GM18868 (cell line): ENCODE data around the gene TBX15.
A peak's percentile ranks its signal among the peaks of the same experiment; 100 is the strongest.
"Not testable (repeated sequence)": the region's sequence is repeated elsewhere in the genome, so short reads cannot be mapped to it uniquely, and the experiment has no call there.

Source experiments
- ATAC-seq: cut with Tn5 transposase; IDR thresholded peaks from one replicate; pipeline ENCODE4 v1.9.1; 2021; ENCODE audit warnings: mild to moderate bottlenecking, moderate library complexity; ENCODE audit not compliant: unreplicated experiment

The TBX15 gene

DNA sequence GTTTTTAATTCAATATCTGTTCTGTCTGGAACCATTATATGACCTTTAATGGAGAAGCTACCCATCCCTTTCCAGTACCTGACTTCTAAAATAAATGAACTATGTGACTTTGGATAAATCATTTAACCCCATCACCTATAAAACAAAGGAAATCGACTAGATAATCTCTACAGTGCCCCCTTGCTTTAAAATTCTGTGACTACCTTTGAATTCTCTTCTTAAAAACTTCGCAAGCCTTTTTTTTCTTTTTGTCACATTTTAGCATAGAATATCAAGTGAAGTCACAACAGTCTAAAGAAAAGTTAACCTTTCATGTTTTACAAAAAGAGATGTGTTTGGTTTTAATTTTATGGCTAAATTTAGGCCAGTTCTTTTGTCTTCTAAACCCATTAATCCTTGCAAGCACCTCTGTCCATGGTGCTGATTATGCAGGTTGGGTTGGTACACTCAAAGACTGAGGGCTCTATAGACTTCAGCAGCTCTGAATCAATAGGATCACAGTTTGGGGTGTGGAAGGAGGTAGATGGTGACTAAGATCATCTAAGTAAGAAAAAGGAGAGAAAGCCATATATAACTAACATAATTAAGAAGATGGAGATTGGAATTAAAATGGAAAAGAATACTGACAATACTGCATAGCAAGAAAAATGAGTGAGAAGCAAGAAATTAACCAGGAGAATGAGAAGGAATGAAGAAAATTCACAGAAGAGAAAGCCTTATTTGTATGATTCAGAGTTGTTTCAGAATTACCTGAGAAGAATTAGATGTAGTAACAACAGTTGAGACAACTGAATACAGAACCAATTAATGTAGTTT lies 59.2 kb downstream of the TBX15 start:
- ATAC-seq, result no peak

DNA sequence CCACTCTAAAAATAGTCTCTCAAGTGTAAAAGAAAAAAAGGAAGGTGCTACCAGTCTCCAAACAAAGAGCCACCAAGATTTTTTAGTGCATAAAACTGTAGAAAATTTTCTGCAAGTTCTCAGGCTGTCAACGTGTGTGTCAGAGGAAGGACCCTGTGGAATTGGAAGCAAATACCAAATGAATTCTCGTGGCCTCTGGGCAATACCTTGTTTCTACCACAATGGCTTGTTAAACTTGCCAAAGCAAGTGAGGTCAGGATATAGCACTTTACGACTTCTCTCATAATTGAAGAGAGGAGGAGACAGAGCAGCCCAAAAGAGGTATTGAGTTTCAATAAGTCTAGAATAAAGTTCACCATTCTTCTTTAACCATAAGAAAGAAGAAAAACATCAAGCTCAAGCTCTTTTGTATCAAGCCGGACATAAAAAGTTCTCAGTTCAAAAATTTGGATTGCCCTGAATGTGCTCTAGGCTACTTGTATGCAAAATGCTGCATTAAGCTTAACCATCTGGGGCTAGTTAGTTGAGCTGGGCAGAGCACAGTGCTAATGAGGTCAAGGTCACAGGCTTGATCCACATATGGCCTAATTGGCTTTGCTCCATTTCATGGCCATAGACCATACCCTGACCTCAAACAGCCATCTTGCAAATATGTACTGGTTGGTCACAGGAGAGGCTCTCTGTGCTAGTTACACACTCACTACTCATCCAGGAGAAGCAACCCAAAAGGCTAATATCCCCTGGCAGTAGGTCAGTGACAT lies 60.5 kb downstream of the TBX15 start:
- no peak for ATAC-seq

DNA sequence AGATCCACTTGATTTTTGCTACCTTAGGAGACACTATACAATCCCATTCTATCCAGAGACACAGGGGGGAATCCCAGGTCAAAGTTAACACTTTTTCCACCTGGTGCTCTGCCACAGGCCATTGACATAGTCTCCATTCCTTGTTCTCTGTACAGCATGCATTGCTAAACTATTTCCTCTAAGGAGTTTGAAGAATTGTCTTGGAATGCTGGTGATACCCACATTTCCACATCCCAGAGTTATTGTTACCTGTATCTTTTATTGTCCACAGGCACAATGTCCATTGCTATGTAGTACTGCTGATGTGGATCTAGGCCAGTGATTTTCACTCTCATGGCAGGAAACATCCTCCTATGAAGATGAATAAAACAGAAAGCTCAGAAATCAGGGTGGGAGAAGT lies 61.9 kb downstream of the TBX15 start:
- no peak for ATAC-seq

DNA sequence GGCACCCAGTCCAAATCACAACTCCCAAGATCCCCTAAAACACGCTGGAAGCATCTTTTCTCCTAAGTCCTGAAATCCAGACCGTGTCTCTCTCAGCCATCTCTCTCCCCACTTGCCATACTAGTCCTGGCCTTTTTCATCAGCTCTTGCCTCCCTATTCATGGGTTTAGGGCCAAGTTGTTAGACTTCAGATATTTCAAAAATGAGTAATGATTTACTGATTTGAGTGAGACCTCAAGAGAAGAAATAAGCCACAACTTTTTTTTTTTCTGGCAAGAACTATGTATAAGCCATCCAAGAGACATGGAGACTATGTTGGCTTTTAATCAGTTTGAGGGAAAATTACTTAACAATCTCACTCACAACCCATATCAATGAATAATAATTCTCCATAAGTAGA lies 62.5 kb downstream of the TBX15 start:
- no peak for ATAC-seq

DNA sequence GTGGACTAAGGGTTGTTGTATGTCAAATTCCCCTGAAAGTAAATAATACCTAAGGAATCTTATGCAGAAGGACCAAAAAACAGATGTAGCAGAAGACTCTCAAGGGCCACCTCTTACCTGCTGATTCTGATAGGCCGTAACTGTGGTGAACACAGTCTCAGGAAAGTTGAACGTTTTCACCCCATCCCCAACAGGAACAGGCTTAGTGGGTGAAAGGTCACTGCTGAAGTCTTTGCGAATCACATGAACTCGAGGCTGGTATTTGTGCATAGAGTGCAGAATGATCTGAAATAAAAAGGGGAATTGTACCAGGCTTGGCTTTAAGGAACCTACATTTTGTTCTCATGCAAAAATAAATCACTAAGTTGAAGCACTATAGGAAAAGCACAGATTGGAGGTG lies 64.8 kb downstream of the TBX15 start:
- ATAC-seq, result no peak

DNA sequence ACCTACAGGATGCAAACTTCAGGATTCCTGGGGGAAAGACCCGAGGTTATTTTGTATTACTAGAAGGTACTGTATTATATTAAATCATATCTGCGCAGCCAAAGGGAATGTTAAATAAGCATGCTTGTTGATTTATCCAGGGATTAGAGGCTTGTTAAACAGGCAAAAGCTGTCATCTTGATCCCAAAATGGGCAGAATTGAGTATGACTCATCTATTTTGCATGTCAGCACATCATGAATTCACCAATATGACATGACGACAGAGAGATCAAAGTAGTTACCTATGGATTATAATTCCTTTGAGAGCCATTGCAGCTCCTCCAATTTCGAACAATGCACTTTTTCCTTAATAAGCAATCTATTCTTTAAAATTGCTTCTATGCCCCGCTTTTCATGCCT lies 66.1 kb downstream of the TBX15 start:
- no peak for ATAC-seq

DNA sequence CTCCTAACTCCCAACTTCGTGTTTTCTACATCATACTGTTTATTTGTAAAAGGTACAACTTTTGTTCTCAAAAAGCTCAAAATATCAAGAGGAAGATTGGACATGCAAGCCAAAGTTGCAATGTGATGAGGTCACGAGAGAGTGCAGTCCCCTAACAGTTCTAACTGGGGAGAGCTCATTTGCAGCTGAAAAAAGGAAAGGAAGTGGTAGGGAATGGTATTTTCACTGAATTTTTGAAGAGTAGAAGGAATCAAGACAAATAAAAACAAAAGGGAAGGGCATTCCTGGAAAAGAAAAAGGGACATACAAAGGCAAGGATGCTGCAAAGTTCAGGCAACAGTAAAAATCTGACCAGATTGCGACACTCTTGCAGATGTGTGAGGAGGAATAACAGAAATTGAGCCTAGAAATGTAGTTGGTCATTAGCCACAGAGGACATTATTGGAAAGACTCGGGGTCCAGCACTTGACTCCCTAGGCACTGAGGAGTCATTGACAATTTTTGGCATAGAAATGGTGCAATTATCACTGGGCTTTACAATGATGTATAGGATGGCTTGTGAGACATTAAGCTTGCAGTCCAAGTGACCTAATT lies 67.9 kb downstream of the TBX15 start:
- ATAC-seq, result no peak

DNA sequence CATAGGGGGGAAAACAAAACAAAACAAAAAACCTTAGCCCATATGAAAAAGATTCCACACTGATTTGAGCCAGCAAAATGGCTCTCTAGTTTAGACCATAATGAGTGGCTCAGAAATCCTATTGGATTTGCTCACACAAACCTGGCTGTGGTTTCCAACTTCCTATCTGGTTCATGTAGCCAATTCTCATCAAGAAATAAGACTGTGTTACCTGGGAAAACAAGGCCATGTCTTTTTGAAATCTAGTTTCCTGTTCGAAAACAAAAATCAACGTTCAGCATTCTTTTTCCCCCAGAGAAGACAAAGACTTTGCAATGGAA lies 69.2 kb downstream of the TBX15 start:
- ATAC-seq, result no peak

DNA sequence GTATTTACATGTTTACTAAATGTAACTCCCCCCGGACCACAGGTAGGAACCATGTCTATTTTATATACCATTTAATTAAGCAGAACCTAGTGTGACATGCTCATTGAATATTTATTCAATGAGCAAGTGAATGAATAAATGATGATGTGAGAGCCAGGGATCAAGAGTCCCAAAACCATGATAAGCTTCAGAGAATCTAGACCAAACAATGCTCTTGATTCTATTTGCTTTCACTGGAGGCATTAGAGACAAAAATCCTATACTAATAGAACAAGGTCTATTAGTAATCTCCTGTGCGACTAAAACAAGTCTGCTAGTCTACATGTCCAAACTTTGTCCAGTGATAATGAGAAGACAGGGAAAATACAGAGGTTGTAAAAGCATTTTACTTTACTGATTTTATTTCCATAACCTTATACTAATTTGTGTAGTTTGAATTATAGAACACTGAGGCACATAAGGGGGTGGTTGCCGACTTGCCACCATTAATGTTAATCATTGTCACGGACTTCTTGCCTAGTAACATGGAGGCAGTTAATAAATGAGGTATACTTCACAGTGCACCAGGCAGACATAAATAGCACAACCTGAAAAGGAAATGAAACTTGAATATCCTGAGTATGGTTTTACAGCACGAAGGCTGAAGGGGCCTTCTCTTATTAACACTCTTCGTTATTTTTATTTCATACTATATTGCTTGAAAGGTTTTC lies 69.8 kb downstream of the TBX15 start:
- peak; percentile 68 for ATAC-seq

DNA sequence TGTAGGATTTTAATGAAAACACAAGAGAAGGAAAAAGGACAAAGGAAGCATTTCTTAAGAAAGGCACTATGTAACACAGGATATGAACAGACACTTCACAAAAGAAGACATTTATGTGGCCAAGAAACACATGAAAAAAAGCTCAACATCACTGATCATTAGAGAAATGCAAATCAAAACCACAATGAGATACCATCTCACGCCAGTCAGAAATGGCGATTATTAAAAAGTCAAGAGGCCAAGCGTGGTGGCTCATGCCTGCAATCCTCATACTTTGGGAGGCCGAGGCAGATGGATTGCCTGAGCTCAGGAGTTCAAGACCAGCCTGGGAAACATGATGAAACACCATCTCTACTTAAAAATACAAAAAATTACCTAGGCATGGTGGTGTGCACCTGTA lies 71.8 kb downstream of the TBX15 start:
- ATAC-seq, result not testable (repeated sequence)

DNA sequence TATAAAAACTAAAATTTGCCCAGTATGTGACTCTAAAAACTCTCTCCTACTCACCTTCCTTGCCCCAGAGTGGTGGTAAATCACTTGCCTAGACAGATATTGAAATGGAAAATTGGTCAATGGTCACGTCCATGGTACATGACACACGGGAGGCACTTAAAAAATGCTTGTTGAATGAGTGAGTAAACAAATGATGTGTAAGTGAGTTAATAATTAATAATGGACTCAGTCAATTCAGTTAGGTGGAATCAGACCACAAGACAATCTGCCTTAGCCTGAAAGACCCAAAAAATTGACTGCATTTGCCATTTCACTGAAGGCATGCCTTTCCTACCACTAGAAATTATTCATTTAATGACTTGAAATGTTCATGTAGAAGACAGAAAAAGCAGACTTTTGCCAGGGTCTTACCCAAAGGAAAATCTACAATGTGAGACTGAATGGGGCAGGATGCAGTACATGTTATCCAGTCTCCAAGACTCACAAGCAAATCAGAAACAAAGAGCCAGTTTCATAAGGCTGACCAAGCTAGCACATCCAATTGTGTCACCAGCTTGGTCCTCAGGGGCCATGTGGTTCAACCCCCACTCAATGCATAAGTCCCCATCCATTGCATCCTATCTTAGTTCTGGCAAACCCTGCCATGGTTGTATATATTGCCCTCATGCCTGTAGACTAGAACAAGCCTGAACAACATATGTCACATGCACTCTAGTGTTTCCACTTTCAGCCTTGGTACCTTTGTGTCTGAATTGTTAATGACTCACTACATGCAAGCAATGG lies 73.6 kb downstream of the TBX15 start:
- ATAC-seq, result no peak

DNA sequence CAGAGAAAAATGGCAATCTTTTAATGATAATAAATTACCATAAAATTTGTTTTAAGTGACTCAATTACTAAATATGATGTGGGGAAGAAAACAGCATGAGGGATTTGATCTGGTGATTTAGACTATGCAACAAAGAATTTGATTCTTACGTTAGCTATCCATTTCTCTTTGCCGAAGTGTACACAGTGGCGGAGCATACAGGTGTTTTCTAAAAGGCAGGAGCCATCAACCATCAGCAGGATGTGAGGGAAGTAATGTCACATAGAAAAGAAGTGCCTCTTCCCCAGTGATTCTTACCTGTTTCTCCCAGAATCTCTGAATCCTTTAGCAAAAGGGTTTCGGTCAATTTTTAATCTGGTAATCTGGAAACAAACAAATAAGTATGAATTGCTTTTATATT lies 74.3 kb downstream of the TBX15 start:
- ATAC-seq, result no peak

DNA sequence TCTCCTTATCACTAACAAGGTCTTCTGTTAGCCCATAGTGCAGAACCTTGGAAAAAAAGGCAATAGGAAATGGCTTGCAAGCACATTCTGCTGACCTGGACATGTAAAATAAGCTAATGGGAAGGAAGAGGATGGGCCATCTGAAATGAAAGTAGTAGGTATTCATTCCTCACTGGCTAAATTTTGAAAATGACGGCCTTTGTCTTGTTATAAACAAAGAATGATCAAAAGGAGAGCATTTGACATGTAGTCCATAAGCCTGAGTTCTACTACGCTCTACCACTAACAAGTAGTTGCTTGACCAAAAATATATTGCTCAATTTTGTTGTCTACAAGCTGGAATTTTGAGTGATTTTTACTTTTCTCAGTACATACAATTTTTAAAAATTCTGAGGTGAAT lies 75.6 kb downstream of the TBX15 start:
- no peak for ATAC-seq

DNA sequence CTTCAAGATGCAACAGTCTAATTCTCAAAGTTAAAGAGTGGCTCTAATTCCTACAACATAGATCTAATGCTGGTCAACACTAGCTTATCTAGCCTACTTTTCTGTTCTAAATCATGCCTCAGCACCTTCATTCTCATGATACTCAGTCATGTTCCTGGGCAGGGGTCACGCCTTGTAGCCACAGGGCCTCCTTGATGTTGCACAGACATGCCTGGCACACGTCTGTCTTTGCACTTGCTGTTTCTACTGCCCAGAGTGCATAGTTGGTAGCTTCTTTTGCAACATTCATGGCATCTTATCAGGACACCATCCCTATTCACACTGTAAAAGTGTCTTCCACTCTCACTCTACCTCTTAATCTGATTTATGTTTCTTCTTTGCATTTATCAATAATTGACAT lies 76.6 kb downstream of the TBX15 start:
- no peak for ATAC-seq

DNA sequence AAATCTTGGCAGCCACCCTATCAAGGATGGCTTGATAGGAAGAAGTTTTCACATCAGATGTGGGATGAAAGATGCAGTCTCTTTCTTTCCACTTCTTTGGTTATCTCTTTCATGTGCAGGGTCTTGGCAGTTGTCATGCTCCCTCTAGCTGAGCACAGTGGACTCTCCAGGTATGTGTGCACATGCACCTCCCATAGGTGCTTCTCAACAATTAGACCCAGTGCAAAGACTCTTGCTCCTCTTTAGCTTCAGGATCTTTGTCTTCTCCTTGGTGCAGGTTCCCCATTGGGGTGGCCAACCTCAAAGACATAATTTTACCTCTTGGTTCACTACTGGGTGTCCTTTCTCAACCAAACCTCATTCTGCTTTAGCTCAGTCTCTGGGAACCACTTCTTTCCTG lies 80.7 kb downstream of the TBX15 start:
- ATAC-seq, result no peak

DNA sequence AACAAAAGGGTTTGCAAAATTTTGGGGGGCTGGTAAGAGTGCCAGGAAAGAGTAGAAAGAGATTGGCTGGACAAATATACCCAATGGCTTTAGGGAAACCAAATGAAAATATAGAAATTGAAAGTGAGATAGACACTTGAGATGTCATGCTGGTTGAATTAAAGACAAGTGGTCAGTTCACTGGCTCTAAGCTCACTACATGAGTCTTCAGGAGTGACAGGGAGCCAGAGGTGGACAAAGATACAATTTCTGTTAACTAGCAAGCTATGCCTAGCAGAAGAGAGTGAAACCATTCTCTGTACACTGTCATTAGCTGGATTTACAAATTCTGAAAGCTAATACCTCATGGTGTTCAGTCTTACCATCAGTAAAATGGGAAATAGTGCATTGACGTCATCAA lies 82.5 kb downstream of the TBX15 start:
- no peak for ATAC-seq

DNA sequence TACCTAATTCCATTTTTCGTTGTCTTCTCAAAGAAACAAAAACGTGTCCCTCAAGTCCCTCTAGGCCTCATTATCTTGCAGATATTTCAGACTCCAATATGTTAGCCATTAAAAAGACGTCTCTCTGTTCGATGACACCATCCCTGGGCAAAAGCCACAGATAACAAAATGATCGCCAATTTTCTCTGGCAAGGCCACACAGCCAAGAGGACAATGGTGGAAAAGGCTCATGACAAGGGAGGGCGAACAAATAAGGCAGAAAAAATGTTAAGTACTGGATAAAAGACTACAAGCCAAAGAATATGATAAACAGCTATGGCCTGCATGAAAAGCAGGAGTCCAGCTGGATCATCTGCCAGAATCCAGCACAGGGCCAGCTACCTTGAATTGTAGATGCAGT lies 82.9 kb downstream of the TBX15 start:
- ATAC-seq, result no peak

DNA sequence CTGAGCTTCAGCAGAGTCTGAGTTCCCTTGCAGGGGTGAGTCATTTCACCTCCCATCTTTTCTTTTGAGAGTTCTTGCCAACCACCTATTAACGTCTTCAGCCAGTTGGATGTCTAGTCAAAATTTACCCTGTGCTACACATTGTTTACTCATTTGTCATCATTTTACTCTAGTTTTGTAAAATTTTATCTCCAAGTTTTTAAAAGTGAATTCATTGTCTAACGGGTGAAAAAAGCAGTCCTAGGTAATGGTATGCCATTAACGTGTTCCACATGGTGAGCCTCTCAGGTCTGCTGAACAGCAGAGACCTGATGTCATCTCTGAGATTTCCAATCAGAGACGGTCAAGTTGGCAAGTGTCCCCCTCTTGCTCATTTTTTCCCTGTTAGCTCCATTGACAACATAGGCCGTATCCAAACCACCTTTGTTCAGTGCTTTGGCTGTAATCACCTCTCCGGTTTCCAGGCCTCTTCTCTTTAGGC lies 85.4 kb downstream of the TBX15 start:
- ATAC-seq, result no peak

DNA sequence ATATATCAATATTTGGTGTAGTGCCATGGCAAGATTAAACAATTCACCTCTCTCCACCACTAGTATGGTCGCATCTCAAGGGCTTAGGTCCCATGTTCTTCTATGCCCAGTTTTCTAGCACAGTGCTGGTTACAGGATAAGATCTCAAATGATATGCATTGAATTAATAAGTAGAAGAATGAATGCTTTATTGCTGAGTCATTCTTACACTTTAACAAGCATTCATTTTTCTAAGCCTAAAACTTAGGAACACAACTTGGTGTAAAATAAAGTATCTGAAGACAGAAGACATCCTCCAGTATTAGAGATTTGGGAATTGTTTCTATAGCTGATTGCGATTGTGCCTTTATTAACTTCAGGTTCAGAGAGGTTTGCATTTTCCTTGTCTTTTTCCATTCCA lies 85.8 kb downstream of the TBX15 start:
- no peak for ATAC-seq

DNA sequence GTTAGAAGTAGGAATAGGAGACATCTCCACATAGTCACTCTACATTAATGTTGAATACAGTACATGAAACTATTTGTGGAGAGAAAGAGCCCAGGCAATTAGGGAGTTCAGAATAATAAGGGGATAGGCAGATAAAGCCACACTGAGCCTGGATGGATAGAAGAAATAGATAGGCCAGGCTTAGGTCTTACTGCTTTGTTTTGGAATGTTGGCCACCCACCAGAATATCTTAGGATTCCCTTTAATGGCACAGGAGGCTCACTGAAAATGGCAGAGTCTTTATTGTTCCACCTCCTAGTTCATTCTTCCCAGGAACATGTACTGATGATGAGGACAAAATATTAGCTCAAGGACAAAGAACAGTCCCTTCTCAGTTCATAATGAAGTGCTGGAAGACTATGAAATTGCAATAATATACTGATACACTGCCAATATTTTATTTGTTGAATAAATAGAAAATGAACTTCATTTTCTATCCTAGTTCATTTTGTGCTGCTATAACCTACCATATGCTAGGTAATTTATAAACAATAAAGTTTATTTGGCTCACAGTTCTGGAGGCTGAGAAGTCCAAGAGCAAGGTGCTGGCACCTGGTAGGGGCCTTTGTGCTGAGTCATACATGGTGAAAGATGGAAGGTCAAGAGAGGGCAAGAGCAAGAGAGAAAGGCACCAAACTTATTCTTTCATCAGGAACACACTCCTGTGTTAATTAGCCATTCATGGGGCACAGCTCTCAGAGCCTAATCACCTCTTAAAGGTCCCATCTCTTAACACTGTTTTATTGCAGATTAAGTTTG lies 87.3 kb downstream of the TBX15 start:
- ATAC-seq, result no peak
